ENCODE results near the gene KCNC3. TPM values are rescaled to one million over a fixed set of nuclear protein-coding genes. Genes with fewer than 3 reads are reported as not detected.

Gene KCNC3
- total and polyA plus RNA-seq, 2 of the 4 experiments (the other 2 are of a cell fraction): 0.07 TPM; not detected in 1

- Histone ChIP-seq H3K4me1 (ENCODE audit: control insufficient read depth, insufficient read depth, low read length) (no peaks in the 10 kb centered on the region; the same call in 1 of the 2 replicates), H3K27me3 (ENCODE audit: control insufficient read depth, insufficient read depth, low read length) (no peaks in the 10 kb centered on the region), H3K36me3 (ENCODE audit: control insufficient read depth, insufficient read depth, low read length) (no peaks in the 10 kb centered on the region), H3K56ac (ENCODE audit: extremely low read depth, insufficient read depth, low read length) (no peak overlapping the region), H2BK20ac (ENCODE audit: low read depth, low read length) (no peak overlapping the region), H3K27ac (ENCODE audit: insufficient read depth, low read length) (no peak overlapping the region), H3K4ac (ENCODE audit: low read depth, low read length) (no peak overlapping the region), H3K9ac (ENCODE audit: low read depth, low read length) (no peak overlapping the region), H3K4me3 (ENCODE audit: insufficient read depth, low read depth, low read length) (no peak overlapping the region), H3K9me3 (ENCODE audit: control insufficient read depth, insufficient read depth, low read length) (peaks cover 2% of the 10 kb centered on the region; the same call in 1 of the 2 replicates), H4K5ac (ENCODE audit: low read depth, low read length) (no peak overlapping the region), H3K4me2 (ENCODE audit: low read depth, low read length) (no peak overlapping the region), H2BK120ac (ENCODE audit: low read depth, low read length) (no peak overlapping the region), H2AFZ (replicated peaks; ENCODE audit: low read length, poor library complexity) (no peak overlapping the region), H3K18ac (ENCODE audit: low read depth, low read length) (no peak overlapping the region), H3K79me1 (ENCODE audit: low read depth in 1 of 2, low read length in 2 of 2) (no peaks in the 10 kb centered on the region), H2BK5ac (ENCODE audit: low read depth, low read length, poor library complexity, severe bottlenecking) (no peak overlapping the region), H4K20me1 (ENCODE audit: insufficient read depth, low read length) (no peaks in the 10 kb centered on the region), H2AK5ac (ENCODE audit: low read depth, low read length) (no peak overlapping the region), H2AK9ac (replicated peaks; ENCODE audit: low read depth, low read length, poor library complexity) (no peak overlapping the region), H4K8ac (ENCODE audit: low read depth in 2 of 2, low read length in 2 of 2) (no peak overlapping the region), H4K91ac (ENCODE audit: insufficient read depth, low read depth, low read length) (no peak overlapping the region), H3K9me1 (ENCODE audit: insufficient read depth, low read length) (no peaks in the 10 kb centered on the region), H3K23ac (ENCODE audit: low read depth, low read length) (no peak overlapping the region), H3K14ac (replicated peaks; ENCODE audit: low read depth, low read length) (no peak overlapping the region), H2BK15ac (ENCODE audit: low read depth, low read length) (no peak overlapping the region)
- in situ Hi-C loops (cut with MboI; ENCODE audit: low sequenced_read_pairs) (no loop called here), intact Hi-C loops (cut with micrococcal nuclease) (no loop called here), dilution Hi-C loops (cut with HindIII; ENCODE audit: low sequenced_read_pairs, unreplicated experiment) (no loop called here)
- TF ChIP-seq ELK1 (IDR thresholded peaks at IDR 0.05; ENCODE audit: borderline replicate concordance, low read depth, low read length) (no peak), SMC3 (IDR thresholded peaks at IDR 0.05; ENCODE audit: low read depth, low read length) (no peak), MXI1 (IDR thresholded peaks at IDR 0.05; ENCODE audit: borderline replicate concordance, low read depth, low read length) (no peak), CHD1 (IDR thresholded peaks at IDR 0.05; ENCODE audit: low read depth, low read length) (no peak)
- CTCF ChIA-PET: no interaction called here
- WGBS, 2 experiments (ENCODE audit: extremely low coverage in 2 of 2, insufficient read length in 1 of 2): 85% methylated on average over 5 of the region's 10 CpGs; no CpG with 5 or more reads in 1 of the 2 experiments
- DNase-seq: no peak
- no peak for ATAC-seq (ENCODE audit: low read depth)
- POLR2A ChIA-PET (ENCODE audit: unreplicated experiment): no interaction called here
- BruUV-seq (replicated peaks): no TSS peak
Observed at GRCh38 chr19:50301607-50301971, 27.6 kb downstream of the KCNC3 start.

Data from IMR-90 (cell line).